AG09309 (cell line): ENCODE measurements around the gene KLRB1.
"Not testable (repeated sequence)": the region's sequence is repeated elsewhere in the genome, so short reads cannot be mapped to it uniquely, and the experiment has no call there.

Experiments used
- DNase-seq: peaks from one replicate; pipeline ENCODE4 v3.0.0-alpha.2; 2010; ENCODE audit warnings: low read depth
- H3K4me3 ChIP-seq: 2 replicates; pipeline ENCODE4 v1.5.1; 2011; ENCODE audit warnings: mild to moderate bottlenecking, low read depth, low read length, moderate library complexity; ENCODE audit not compliant: control insufficient read depth
- TF ChIP-seq, protein P1 (sequence below): IDR thresholded peaks from 2 replicates; pipeline ENCODE4 v1.5.1; 2011; ENCODE audit warnings: mild to moderate bottlenecking, low read depth, low read length, inconsistent platforms; ENCODE audit not compliant: insufficient read depth, control insufficient read depth; ENCODE audit errors: missing control alignments

Gene KLRB1

GRCh38 chr12:9619411-9620179 is 11.9 kb upstream of the KLRB1 start:
- TF ChIP-seq, protein P1, sequence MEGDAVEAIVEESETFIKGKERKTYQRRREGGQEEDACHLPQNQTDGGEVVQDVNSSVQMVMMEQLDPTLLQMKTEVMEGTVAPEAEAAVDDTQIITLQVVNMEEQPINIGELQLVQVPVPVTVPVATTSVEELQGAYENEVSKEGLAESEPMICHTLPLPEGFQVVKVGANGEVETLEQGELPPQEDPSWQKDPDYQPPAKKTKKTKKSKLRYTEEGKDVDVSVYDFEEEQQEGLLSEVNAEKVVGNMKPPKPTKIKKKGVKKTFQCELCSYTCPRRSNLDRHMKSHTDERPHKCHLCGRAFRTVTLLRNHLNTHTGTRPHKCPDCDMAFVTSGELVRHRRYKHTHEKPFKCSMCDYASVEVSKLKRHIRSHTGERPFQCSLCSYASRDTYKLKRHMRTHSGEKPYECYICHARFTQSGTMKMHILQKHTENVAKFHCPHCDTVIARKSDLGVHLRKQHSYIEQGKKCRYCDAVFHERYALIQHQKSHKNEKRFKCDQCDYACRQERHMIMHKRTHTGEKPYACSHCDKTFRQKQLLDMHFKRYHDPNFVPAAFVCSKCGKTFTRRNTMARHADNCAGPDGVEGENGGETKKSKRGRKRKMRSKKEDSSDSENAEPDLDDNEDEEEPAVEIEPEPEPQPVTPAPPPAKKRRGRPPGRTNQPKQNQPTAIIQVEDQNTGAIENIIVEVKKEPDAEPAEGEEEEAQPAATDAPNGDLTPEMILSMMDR: no peak

DNA sequence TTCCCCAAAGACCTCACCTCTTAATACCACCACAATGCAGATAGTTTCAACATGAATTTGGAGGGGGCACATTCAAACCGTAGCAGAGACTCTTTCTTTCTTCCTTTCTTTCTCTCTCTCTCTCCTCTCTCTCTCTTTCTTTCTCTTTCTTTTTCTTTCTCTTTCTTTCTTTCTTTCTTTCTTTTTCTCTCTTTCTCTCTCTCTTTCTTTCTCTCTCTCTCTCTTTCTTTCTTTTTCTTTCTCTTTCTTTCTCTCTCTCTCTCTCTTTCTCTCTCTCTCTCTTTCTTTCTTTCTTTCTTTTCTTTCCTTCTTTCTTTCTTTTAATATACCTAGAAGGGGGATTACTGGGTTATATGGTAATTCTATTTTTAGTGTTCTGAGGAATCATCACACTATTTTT is 11.2 kb upstream of the KLRB1 start:
- not testable (repeated sequence) for DNase-seq, H3K4me3 ChIP-seq

More at GRCh38 chr12:9619411-9620179, 11.9 kb upstream of the KLRB1 start:
- no peak for DNase-seq
- H3K4me3 ChIP-seq: no peak overlapping the region

- DNase-seq: no peak
- TF ChIP-seq, protein P1: no peak
- no peak overlapping the region for H3K4me3 ChIP-seq
Observed at GRCh38 chr12:9617124-9617523, 9.4 kb upstream of the KLRB1 start.

DNA sequence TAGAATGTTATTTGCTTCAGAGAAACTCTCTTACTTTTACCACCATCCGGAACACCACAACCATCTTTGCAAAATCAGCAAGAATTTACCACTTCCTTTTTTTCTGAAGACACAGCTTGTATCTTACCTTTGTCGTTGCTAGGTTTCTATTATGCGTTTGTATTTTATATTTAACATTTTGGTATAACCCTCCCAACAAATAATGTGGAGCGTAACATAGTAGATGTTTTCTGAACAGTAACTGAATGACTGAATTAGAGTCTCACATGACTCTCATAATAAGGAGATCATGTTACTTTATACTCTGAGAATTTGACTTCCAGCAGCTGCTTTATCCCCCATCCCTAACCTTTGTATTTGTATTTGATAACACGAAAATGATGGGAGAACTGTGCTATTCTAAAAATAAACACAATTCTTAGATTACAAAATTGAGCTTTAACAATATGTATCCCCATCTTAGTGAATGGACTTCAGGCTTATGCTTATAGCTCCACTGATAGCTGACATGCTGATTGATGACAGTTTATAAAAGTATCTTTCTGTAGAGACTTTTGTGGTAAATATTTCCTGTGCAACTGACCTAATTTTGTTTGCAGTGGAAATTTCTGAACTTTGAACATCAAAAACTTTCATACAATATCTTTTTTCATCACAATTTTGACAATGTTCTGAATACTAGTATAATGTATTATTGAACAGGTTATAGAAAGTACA is 7.9 kb upstream of the KLRB1 start:
- H3K4me3 ChIP-seq: no peak overlapping the region
- DNase-seq: no peak
- TF ChIP-seq, protein P1: no peak

DNA sequence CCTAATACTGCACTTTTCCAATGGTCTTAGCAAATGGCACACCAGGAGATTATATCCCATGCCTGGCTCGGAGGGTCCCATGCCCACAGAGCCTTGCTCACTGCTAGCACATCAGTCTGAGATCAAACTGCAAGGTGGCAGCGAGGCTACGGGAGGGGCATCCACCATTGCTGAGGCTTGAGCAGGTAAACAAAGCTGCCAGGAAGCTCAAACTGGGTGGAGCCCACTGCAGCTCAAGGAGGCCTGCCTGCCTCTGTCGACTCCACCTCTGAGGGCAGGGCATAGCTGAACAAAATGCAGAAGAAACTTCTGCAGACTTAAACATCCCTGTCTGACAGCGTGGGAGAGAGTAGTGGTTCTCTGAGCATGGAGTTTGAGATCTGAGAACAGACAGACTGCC is 2.9 kb upstream of the KLRB1 start:
- not testable (repeated sequence) for H3K4me3 ChIP-seq, DNase-seq

GRCh38 chr12:9606736-9607372 is 862 bp downstream of the KLRB1 start:
- TF ChIP-seq, protein P1: no peak
- DNase-seq: no peak
- no peak overlapping the region for H3K4me3 ChIP-seq

DNA sequence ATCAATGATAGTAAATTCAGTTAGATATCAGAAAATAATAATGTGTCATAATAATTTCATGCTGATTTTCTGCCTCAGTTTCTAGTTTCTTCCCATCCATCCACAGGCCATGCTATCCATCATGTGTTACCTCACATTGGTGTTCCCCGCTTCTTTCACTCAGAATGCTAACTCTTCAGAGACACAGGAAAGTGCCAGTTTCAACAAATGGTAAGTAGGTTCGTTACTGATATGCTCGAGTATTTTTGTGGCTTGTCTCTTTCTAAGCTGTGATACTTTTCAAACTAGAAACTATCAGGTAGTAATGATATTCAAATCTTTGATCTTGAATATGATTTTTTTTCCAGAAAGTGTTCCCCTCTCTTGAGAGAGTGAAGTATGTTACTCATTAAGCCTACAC is 1.5 kb downstream of the KLRB1 start:
- no peak for DNase-seq
- TF ChIP-seq, protein P1: no peak
- H3K4me3 ChIP-seq: no peak overlapping the region
